HEK293 (cell line): ENCODE measurements around the gene DDN.

Source experiments
- CTCF ChIA-PET: fragments of 350-600 bp; formaldehyde crosslinking; extraction: SDS; loops from one replicate; lab custom pipeline; 2021; ENCODE audit warnings: antibody characterized with exemption; lab: Yijun Ruan, JAX
- POLR2A ChIA-PET: fragments of 300-600 bp; formaldehyde crosslinking; extraction: SDS; loops from one replicate; lab custom pipeline; 2020; ENCODE audit warnings: antibody characterized with exemption, inconsistent platforms; lab: Yijun Ruan, JAX
- H3K27ac ChIP-seq: fragments of 200-500 bp; sonication (Bioruptor generic); 2 replicates; pipeline ENCODE4 v1.5.1; 2014; ENCODE audit warnings: low read depth, low read length, control low read depth, inconsistent platforms; ENCODE audit errors: extremely low read depth
- H3K36me3 ChIP-seq, 2 experiments: fragments of 200-500 bp in 1 of 2; sonication (Bioruptor generic) in 1 of 2; 1 replicate in 1 of 2; 2 replicates in 1 of 2; pipeline ENCODE4 v1.5.1; 2014 to 2017; ENCODE audit warnings: inconsistent platforms in 2 of 2, low read length in 2 of 2; ENCODE audit not compliant: control insufficient read depth in 2 of 2, insufficient read depth in 1 of 2
- H3K4me1 ChIP-seq: fragments of 200-500 bp; sonication (Bioruptor generic); 2 replicates; pipeline ENCODE4 v1.5.1; 2014; ENCODE audit warnings: mild to moderate bottlenecking, low read length, inconsistent platforms; ENCODE audit not compliant: control insufficient read depth, insufficient read depth
- H3K4me3 ChIP-seq: 2 replicates; pipeline ENCODE4 v1.5.1; 2011; ENCODE audit warnings: low read depth, mild to moderate bottlenecking, control low read depth, low read length, moderate library complexity
- H3K9me3 ChIP-seq: fragments of 200-500 bp; sonication (Bioruptor generic); 2 replicates; pipeline ENCODE4 v1.5.1; 2014; ENCODE audit warnings: low read depth, low read length, inconsistent platforms; ENCODE audit not compliant: control insufficient read depth, insufficient read depth
- KLF9 ChIP-seq: fragments of 450-650 bp; formaldehyde crosslinking; IDR thresholded peaks from 2 replicates; pipeline ENCODE4 v1.5.1; 2016; ENCODE audit warnings: missing biosample characterization, missing genetic modification characterization, low read depth
- SCRT2 ChIP-seq: fragments of 450-650 bp; formaldehyde crosslinking; IDR thresholded peaks from 2 replicates; pipeline ENCODE4 v1.5.1; 2016; ENCODE audit warnings: missing biosample characterization, missing genetic modification characterization
- SP7 ChIP-seq: fragments of 450-650 bp; formaldehyde crosslinking; IDR thresholded peaks from 2 replicates; pipeline ENCODE4 v1.5.1; 2016; ENCODE audit warnings: missing biosample characterization, missing genetic modification characterization
- YY2 ChIP-seq: fragments of 450-650 bp; formaldehyde crosslinking; IDR thresholded peaks from 2 replicates; pipeline ENCODE4 v1.5.1; 2016; ENCODE audit warnings: missing biosample characterization, missing genetic modification characterization
- ZBTB20 ChIP-seq: fragments of 450-650 bp; formaldehyde crosslinking; IDR thresholded peaks from 2 replicates; pipeline ENCODE4 v1.5.1; 2016; ENCODE audit warnings: missing biosample characterization, missing genetic modification characterization
- ZEB2 ChIP-seq: fragments of 450-650 bp; formaldehyde crosslinking; IDR thresholded peaks from 2 replicates; pipeline ENCODE4 v1.5.1; 2016; ENCODE audit warnings: missing biosample characterization, missing genetic modification characterization
- ZNF2 ChIP-seq: fragments of 450-650 bp; formaldehyde crosslinking; IDR thresholded peaks from 2 replicates; pipeline ENCODE4 v1.5.1; 2016; ENCODE audit warnings: missing biosample characterization, missing genetic modification characterization
- ZNF221 ChIP-seq: fragments of 450-650 bp; formaldehyde crosslinking; IDR thresholded peaks from 2 replicates; pipeline ENCODE4 v1.5.1; 2017; ENCODE audit warnings: missing biosample characterization, missing genetic modification characterization, borderline replicate concordance
- ZNF223 ChIP-seq: fragments of 450-650 bp; formaldehyde crosslinking; IDR thresholded peaks from 2 replicates; pipeline ENCODE4 v1.5.1; 2016; ENCODE audit warnings: missing biosample characterization, missing genetic modification characterization
- ZNF292 ChIP-seq: fragments of 450-650 bp; formaldehyde crosslinking; IDR thresholded peaks from 2 replicates; pipeline ENCODE4 v1.5.1; 2016; ENCODE audit warnings: low read depth, missing biosample characterization, missing genetic modification characterization, borderline replicate concordance
- ZNF335 ChIP-seq: fragments of 450-650 bp; formaldehyde crosslinking; conservative IDR thresholded peaks from 2 replicates; pipeline ENCODE4 v1.5.1; 2016; ENCODE audit warnings: missing biosample characterization, missing genetic modification characterization
- ZNF341 ChIP-seq: fragments of 450-650 bp; formaldehyde crosslinking; IDR thresholded peaks from 2 replicates; pipeline ENCODE4; 2016; ENCODE audit warnings: low read depth, missing biosample characterization, missing genetic modification characterization
- ZNF561 ChIP-seq: fragments of 450-650 bp; IDR thresholded peaks from 2 replicates; pipeline ENCODE4 v1.5.1; 2018; ENCODE audit warnings: missing biosample characterization, missing genetic modification characterization, borderline replicate concordance
- ZNF624 ChIP-seq: fragments of 450-650 bp; formaldehyde crosslinking; IDR thresholded peaks from 2 replicates; pipeline ENCODE4 v1.5.1; 2017; ENCODE audit warnings: missing biosample characterization, missing genetic modification characterization
- ZNF843 ChIP-seq: fragments of 450-650 bp; formaldehyde crosslinking; IDR thresholded peaks from 2 replicates; pipeline ENCODE4 v1.5.1; 2016; ENCODE audit warnings: missing biosample characterization, missing genetic modification characterization
- TF ChIP-seq, protein P1 (sequence below): fragments of 450-650 bp; formaldehyde crosslinking; IDR thresholded peaks from 2 replicates; pipeline ENCODE4; 2016; ENCODE audit warnings: missing biosample characterization, missing genetic modification characterization
- TF ChIP-seq, protein P2 (sequence below): fragments of 450-650 bp; formaldehyde crosslinking; IDR thresholded peaks from 2 replicates; pipeline ENCODE4 v1.5.1; 2016; ENCODE audit warnings: missing biosample characterization, missing genetic modification characterization
- TF ChIP-seq, protein P3 (sequence below): fragments of 450-650 bp; formaldehyde crosslinking; IDR thresholded peaks from 2 replicates; pipeline ENCODE4 v1.5.1; 2016; ENCODE audit warnings: missing biosample characterization, missing genetic modification characterization
- TF ChIP-seq, protein P4 (sequence below): fragments of 450-650 bp; formaldehyde crosslinking; IDR thresholded peaks from 2 replicates; pipeline ENCODE4 v1.5.1; 2017; ENCODE audit warnings: missing biosample characterization, missing genetic modification characterization
- TF ChIP-seq, protein P5 (sequence below): fragments of 450-650 bp; formaldehyde crosslinking; IDR thresholded peaks from 2 replicates; pipeline ENCODE4 v1.5.1; 2016; ENCODE audit warnings: missing biosample characterization, missing genetic modification characterization, low read depth

Gene DDN

DNA sequence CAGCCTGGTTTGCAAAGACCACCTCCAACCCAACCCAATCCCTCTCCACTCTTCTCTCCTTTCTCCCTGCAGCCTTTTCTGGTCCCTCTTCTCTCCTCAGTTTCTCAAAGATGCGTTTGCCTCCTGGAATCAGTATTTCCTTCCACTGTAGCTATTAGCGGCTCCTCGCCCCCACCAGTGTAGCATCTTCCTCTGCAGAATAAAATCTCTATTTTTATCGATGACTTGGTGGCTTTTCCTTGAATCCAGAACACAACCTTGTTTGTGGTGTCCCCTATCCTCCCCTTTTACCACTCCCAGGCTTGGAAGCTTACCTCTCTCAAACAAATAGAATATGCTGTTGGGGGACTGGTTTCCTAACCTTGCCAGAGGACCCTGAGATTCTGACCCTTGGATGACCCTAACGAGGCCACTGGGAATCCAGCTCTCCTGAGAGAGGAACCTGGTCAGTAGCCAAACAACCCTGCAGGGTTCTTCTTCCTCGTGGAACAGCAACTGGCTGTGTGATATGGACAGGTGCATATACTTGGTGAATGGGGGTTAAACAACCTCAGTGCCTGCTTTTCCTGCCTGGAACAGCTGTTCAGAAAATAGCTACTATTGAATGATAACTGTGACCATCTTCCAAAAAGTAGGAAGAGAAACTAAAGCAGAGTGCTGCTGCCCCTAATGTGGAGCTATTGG is 16.6 kb downstream of the DDN start:
- Histone ChIP-seq H3K4me3 (no peak overlapping the region), H3K4me1 (no peaks in the 10 kb centered on the region; the same call in 1 of the 2 replicates), H3K9me3 (no peaks in the 10 kb centered on the region), H3K27ac (no peak overlapping the region), H3K36me3 (no peaks in the 10 kb centered on the region)
- ChIA-PET POLR2A (interaction anchor here (0.5 to 0.9 kb wide), 2 partner anchors 131 to 1160 kb away, joined by 3 to 5 read pairs; partner anchors contain the start of gene DDX23), CTCF (interaction anchor here (0.6 to 1.5 kb wide), 9 partner anchors 8 to 132 kb away, joined by 3 to 8 read pairs (median 3); partner anchors contain the start of gene ARF3)
- TF ChIP-seq ZNF341 (no peak), KLF9 (no peak), ZEB2 (no peak)
- TF ChIP-seq, protein P1, sequence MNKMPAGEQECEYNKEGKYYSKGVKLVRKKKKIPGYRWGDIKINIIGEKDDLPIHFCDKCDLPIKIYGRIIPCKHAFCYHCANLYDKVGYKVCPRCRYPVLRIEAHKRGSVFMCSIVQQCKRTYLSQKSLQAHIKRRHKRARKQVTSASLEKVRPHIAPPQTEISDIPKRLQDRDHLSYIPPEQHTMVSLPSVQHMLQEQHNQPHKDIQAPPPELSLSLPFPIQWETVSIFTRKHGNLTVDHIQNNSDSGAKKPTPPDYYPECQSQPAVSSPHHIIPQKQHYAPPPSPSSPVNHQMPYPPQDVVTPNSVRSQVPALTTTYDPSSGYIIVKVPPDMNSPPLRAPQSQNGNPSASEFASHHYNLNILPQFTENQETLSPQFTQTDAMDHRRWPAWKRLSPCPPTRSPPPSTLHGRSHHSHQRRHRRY (tag by site-specific recombination), result no peak
- TF ChIP-seq, protein P2, sequence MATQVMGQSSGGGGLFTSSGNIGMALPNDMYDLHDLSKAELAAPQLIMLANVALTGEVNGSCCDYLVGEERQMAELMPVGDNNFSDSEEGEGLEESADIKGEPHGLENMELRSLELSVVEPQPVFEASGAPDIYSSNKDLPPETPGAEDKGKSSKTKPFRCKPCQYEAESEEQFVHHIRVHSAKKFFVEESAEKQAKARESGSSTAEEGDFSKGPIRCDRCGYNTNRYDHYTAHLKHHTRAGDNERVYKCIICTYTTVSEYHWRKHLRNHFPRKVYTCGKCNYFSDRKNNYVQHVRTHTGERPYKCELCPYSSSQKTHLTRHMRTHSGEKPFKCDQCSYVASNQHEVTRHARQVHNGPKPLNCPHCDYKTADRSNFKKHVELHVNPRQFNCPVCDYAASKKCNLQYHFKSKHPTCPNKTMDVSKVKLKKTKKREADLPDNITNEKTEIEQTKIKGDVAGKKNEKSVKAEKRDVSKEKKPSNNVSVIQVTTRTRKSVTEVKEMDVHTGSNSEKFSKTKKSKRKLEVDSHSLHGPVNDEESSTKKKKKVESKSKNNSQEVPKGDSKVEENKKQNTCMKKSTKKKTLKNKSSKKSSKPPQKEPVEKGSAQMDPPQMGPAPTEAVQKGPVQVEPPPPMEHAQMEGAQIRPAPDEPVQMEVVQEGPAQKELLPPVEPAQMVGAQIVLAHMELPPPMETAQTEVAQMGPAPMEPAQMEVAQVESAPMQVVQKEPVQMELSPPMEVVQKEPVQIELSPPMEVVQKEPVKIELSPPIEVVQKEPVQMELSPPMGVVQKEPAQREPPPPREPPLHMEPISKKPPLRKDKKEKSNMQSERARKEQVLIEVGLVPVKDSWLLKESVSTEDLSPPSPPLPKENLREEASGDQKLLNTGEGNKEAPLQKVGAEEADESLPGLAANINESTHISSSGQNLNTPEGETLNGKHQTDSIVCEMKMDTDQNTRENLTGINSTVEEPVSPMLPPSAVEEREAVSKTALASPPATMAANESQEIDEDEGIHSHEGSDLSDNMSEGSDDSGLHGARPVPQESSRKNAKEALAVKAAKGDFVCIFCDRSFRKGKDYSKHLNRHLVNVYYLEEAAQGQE (tag by site-specific recombination), result no peak

DNA sequence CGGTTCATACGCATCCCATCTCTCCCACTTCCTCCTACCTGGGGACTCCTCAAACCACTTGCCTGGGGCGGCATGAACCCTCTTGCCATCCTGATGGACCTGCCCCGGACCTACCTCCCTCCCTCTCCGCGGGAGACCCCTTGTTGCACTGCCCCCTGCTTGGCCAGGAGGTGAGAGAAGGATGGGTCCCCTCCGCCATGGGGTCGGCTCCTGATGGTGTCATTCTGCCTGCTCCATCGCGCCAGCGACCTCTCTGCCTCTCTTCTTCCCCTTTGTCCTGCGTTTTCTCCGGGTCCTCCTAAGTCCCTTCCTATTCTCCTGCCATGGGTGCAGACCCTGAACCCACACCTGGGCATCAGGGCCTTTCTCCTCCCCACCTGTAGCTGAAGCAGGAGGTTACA is 17.4 kb downstream of the DDN start:
- Histone ChIP-seq H3K27ac (no peak overlapping the region), H3K36me3 (no peaks in the 10 kb centered on the region), H3K4me3 (no peak overlapping the region), H3K4me1 (no peaks in the 10 kb centered on the region; the same call in 1 of the 2 replicates), H3K9me3 (no peaks in the 10 kb centered on the region)
- TF ChIP-seq SCRT2 (tag by site-specific recombination), result peak; percentile 59
- no peak for TF ChIP-seq ZNF843 (tag by site-specific recombination)
- TF ChIP-seq SP7 (tag by site-specific recombination), result no peak
- TF ChIP-seq, protein P3, sequence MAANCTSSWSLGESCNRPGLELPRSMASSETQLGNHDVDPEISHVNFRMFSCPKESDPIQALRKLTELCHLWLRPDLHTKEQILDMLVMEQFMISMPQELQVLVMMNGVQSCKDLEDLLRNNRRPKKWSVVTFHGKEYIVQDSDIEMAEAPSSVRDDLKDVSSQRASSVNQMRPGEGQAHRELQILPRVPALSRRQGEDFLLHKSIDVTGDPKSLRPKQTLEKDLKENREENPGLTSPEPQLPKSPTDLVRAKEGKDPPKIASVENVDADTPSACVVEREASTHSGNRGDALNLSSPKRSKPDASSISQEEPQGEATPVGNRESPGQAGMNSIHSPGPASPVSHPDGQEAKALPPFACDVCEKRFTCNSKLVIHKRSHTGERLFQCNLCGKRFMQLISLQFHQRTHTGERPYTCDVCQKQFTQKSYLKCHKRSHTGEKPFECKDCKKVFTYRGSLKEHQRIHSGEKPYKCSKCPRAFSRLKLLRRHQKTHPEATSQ (tag by site-specific recombination), result no peak
- TF ChIP-seq ZNF2 (tag by site-specific recombination), result no peak
- no peak for TF ChIP-seq ZNF223 (tag by site-specific recombination)
- ChIA-PET CTCF (interaction anchor here (0.9 to 1.4 kb wide), 2 partner anchors 46 to 129 kb away, joined by 4 to 8 read pairs; no protein-coding TSS in a partner anchor), POLR2A (interaction anchor here (0.5 to 0.9 kb wide), 2 partner anchors 130 to 1160 kb away, joined by 3 to 5 read pairs; partner anchors contain the start of gene DDX23)

DNA sequence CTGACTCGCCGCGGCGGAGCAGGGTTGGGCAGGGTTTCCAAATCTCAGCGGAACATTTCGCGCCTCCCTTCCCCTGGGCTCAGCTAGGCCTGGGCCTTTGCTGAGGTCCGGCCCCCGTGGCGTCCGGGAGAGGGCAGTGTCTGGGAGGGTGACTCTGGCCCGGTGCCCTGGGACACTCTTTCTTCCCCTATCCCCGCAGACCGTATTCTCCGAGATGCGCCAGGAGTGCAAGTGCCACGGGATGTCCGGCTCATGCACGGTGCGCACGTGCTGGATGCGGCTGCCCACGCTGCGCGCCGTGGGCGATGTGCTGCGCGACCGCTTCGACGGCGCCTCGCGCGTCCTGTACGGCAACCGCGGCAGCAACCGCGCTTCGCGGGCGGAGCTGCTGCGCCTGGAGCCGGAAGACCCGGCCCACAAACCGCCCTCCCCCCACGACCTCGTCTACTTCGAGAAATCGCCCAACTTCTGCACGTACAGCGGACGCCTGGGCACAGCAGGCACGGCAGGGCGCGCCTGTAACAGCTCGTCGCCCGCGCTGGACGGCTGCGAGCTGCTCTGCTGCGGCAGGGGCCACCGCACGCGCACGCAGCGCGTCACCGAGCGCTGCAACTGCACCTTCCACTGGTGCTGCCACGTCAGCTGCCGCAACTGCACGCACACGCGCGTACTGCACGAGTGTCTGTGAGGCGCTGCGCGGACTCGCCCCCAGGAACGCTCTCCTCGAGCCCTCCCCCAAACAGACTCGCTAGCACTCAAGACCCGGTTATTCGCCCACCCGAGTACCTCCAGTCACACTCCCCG is 18.0 kb downstream of the DDN start:
- ChIA-PET CTCF (no interaction called here), POLR2A (no interaction called here)
- Histone ChIP-seq H3K4me3 (no peak overlapping the region), H3K9me3 (no peaks in the 10 kb centered on the region), H3K36me3 (no peaks in the 10 kb centered on the region), H3K4me1 (no peaks in the 10 kb centered on the region; the same call in 1 of the 2 replicates), H3K27ac (no peak overlapping the region)
- no peak for TF ChIP-seq YY2 (tag by site-specific recombination)
- TF ChIP-seq ZNF221 (tag by site-specific recombination), result no peak
- no peak for TF ChIP-seq ZNF624 (tag by site-specific recombination)
- no peak for TF ChIP-seq ZNF335 (tag by site-specific recombination)
- TF ChIP-seq, protein P4, sequence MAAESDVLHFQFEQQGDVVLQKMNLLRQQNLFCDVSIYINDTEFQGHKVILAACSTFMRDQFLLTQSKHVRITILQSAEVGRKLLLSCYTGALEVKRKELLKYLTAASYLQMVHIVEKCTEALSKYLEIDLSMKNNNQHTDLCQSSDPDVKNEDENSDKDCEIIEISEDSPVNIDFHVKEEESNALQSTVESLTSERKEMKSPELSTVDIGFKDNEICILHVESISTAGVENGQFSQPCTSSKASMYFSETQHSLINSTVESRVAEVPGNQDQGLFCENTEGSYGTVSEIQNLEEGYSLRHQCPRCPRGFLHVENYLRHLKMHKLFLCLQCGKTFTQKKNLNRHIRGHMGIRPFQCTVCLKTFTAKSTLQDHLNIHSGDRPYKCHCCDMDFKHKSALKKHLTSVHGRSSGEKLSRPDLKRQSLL (tag by site-specific recombination), result no peak
- no peak for TF ChIP-seq ZNF561
- no peak for TF ChIP-seq ZBTB20 (tag by site-specific recombination)
- no peak for TF ChIP-seq ZNF292 (tag by site-specific recombination)
- TF ChIP-seq, protein P5, sequence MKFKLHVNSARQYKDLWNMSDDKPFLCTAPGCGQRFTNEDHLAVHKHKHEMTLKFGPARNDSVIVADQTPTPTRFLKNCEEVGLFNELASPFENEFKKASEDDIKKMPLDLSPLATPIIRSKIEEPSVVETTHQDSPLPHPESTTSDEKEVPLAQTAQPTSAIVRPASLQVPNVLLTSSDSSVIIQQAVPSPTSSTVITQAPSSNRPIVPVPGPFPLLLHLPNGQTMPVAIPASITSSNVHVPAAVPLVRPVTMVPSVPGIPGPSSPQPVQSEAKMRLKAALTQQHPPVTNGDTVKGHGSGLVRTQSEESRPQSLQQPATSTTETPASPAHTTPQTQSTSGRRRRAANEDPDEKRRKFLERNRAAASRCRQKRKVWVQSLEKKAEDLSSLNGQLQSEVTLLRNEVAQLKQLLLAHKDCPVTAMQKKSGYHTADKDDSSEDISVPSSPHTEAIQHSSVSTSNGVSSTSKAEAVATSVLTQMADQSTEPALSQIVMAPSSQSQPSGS, result no peak
